ENCODE results near the gene FEV.

The FEV gene

DNA sequence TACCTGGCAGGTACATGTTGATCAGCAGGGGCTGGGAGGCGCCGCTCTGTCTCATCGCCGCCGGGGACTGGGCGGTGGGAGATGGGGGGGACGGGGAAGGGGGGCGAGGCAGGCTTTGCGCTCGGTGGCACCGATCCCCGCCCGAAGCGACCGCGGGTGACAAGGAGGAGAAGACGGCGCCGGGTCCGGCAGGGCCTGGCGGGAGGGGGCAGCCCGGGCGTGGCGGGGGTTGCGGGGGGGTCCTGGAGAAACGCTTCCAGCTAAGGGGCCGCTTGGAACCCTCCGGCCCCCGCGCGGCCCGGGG is at the start of gene FEV:
Gene FEV, minus strand, starts transcription at position 164 of the 304 bp plus-strand sequence. Its CDS starts 109 bp downstream, at position 55.
- DNase-seq: no peak

DNA sequence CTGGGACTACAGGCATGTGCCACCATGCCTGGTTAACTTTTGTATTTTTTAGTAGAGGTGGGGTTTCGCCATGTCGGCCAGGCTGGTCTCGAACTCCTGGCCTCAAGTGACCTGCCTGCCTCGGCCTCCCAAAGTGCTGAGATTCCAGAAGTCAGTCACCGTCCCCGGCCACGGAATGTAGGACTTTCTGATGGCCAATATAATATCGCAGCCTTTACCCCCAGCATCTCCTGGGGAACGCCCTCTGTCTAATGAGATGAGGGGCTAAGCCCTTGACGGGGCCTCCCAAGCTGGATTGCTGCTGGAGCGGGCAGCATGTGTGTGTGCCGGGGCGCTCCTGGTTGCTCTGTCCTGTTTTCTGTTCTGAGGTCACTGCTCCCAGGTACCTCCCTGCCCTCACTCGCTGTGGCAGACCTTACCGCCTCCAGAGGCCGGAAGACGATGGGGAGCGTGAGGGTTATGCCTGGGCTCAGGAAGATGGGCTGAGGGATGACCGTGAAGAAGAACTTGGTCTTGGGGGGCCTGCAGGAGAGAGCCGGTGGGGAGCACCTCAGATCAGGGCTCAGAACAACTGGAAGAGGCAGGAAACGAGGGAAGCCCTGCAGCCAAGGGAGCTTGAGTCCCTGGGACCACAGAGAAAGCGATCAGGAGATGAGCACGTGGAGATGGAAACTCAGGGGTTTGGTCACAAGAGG is 47.2 kb upstream of the FEV start:
- DNase-seq: no peak

DNA sequence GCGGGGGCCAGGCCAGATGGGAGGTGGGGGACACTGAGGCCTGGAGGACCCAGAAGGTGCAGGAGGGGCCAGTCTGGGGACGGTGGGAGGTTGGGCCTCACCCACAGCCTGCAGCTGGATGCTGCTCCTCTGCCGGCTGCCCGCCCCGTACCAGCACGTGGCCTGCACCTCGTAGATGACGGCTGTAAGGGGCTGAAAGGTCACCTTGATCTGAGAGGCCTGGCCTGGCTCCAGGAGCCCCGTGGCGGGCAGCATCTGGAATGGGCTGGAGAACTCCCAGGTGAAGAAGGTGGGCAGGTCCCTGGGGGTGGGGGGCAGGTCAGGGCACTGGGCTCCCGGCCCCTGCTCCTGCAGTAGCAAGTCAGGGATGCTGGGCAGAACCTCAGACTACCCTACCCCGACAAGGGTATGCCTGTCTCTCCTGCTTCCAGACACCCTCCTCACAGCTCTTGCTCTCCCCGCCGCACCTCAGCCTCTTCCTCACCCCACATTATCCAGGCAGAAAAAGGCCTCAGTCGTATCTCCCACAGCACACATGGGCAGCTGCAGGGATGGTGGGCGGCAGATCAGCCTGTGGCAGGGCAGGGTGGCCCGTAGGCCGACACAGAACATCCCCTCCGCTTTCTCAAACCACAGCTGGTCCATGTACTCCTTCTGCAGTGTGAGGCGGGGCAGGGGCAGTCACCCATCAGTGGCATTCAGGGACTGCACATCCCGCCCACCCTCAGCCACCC is 46.2 kb upstream of the FEV start:
- DNase-seq: no peak

DNA sequence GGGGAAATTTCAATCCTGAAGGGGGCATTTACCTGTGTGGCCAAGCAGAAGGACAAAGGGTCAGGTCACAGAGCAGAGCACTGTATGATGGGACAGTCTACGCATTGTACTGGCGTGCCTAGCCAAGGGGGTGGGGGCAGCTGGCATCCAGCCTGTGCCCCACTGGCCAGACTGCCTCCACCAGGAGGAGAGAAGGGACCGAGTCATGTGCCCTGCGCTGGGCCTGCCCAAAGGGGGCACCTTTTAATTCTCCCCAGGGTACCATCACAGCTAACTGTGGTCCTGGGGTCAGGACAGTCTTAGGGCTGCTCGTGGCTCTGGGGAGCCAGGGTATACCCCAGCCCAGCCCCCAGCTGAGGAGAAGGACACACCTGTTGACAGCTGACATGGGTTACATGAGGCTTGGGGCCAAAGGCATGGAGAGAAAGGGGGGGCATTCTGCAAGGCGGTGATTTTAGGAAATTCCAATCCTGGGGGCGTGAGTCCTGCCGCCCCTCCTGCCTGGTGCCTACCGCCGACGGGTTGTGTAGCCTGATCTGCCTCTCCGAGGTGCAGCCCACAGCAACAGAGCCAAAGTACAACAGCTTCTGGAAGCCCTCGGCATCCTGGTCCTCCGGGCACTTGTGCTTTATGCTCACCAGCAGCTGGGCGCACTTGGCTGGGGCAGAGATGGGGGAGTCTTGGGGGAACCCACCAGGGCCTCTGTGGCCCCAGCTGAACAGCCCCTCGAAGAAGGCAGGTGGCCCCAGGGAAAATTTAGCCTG is 45.4 kb upstream of the FEV start:
- no peak for DNase-seq

DNA sequence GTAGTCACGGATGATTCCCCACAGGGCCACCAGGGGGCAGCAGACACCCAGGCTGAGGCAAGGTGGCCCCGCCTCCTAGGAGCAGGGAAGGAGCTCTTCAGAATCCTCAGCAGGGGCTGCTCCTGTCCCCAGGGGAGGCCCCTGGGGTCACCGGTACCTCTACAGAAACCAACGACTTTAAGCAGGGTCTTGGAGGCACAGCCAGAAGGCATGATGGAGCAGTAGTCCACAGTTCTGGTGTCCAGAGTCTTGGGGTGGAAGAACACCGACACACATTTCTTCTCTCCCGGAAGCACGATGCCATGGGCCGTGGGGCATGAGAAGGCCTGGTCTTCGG is 44.8 kb upstream of the FEV start:
- peak; percentile 76 for DNase-seq

DNA sequence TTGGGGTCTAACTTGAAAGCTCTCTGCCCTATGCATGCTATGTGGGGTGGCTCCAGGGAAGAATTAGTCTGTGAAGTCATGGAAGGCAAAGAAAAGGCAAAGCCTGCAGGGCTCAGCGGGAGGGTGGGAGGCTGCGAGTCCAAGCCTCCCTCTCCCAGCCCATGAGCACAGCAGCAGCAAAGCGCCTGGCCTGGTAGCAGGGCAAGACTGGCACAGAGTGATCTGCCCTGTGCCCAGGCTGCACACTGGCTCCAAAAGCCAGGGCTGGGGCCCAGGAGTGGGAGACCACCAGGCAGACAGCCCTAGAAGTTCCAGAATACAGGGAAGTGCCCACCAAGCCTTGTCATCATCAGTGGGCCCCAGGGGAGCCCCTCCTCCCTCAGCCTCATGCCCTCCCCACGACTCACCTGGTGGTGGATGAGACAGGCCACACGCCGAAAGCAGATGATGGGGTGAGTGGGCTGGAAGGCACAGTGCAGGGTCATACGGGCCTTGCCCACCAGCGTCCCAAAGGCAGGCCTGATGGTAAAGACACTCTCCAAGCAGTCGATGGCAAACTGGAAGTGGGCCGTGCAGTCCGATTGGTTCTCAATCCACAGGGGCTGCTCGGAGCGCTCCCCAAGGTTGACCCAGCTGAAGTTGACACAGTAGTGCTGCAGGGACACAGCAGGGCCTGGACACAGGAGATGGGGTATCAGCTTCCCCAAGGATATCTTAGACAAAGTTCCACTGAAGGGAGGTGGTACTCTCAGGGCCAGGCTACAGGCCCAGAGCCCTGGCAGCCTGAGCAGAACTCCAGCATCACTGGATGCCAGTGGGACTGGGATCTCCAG is 44.2 kb upstream of the FEV start:
- DNase-seq: no peak

DNA sequence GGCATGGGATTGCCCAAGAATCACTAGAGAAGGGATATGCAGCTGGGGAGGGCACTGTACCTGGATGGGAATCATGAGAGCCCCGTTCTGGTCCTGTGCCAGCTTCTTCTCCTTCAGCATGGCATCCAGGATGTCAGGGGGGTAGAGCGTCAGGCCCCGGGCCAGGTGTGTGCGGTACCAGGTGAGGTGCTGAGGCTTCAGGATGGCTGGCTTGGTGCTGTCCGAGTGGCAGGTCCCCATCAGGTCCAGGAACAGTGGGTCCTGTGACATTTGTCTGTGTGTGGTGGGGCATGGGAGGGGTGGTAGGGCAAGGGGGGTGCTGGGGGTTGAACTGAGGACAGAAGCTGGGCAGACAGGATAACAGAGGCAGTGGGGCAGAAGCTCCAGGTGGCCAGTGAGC is 43.2 kb upstream of the FEV start:
- DNase-seq: no peak

DNA sequence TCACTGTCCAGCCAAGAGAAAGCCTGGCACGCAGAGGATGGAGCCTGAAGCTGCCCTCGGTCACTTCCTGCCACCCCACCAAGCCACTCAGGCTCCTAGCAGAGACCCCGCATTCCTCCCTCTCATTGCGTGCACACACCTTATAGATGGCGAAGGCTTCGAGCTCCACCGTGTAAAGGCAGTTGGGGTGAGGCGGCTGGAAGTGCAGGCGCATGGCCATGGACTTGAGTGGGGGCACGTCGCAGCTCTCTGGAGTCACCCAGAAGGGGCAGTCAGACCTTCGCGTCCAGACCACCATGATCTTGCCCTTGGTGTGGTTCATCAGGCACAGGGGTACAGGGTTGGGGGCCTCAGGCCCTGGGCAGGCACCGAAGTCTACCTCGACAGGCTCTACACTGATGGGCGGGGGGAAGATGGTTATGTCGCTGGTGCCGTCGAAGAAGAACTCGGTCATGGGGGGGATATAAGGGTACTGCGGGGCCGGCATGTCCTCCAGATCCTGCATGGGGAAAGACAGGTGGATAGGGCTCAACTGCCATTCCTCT is 42.6 kb upstream of the FEV start:
- no peak for DNase-seq

DNA sequence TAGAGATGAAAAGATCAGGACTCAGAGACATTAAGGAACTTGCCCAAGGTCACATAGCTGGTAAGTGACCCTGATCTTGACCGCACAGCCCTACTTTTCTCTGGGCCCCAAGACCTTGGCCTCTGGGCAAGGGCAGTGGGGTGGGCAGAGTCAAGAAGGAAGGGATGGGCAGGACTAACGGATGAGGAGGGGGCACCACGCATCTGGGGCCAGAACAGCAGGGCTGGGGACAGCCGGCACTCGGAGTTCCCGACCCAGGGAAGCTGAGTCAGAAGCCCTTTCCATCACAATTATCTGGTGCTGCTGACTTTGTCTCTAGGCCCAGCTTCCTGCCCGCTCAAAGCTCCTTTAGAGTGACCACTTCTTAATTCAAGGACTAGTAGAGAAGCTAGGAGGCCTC is 42.0 kb upstream of the FEV start:
- DNase-seq: no peak

DNA sequence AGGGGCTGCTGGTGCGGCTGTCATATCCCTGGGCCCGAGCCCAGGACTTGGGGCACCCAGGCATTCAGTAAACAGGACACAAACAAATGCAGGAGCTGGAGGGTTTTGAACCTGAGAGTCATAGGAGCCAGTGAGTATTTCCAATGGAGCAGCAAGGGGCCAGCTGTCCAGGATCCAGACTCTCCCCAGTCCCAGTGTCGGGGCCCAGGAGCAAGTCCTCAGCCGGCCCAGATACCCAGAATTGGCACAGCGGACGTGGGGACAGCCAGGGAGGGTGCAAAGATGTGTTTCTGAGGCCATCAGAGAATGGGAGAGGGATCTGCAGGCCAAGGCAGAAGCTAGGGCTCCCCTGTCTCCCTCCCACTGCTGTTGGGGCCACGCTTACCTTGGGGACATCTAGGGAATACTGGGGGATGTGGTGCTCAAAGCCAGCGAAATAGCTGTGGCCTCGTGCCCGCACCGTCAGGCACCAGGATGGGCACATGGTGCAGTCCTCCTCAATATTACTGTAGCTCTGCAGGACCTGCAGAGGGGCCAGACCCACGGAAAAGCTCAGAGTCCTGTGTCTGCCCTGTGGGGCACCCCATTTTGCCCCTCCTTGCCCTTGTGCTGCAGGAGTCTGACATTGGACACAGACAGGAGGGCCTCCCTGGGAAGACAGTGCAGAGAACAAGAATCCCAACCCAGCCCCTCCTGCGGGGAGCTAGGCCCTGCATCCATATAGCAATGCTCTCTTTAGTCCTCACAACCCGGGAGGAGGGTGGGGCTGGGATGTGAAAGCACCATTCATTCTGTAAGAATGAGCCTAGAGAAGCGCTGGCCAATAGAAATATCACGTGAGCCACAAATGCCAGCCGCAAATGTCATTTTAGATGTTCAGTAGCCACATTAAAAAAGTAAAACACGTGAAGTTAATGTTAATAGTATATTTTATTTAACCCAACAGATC is 40.9 kb upstream of the FEV start:
- DNase-seq: no peak

DNA sequence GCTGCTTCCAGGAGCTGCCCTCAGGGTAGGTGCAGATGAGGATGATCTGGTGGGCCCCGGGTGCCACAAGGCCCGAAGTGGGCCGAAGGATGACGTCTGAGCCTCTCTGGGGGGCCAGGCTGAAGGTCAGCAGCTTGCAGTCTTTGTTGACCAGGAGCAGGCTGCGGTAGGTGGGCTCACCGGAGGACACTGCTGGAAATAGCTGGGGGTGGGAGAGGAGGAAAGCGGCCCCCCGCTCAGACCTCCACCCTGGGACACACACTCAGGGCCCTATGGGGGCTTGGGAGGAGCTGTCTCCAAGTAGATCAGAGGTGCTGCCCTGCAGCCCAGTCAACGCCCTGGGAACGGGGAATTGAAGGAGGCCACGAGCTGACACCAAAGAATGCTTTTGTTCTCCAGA is 39.1 kb upstream of the FEV start:
- DNase-seq: no peak

DNA sequence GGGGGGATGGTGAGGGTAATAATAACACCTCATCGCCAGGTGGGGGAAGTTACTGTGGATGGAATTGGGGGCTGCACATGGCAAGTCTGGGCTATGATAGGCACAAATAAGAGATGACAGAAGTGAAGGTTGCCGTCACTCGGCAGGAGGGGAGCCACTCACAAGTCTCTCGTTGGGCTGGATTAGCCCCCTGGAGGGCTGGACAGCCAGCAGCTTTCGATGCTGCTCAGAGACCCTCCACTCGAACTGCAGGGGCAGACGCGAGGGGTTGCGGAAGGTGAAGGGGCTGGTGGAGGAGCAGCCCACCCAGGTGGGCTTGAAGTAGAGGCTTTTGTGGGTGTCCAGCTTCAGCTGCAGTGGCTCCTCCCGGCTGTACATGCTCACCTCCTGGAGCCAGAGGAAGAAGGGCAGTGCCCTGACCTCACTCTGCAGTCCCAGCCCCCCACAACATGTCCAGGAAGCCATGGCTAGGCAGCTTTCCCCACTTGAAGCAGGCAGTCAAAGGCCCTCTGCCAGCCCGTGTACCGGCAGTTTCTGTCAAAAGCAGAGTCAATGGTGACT is 38.1 kb upstream of the FEV start:
- no peak for DNase-seq

DNA sequence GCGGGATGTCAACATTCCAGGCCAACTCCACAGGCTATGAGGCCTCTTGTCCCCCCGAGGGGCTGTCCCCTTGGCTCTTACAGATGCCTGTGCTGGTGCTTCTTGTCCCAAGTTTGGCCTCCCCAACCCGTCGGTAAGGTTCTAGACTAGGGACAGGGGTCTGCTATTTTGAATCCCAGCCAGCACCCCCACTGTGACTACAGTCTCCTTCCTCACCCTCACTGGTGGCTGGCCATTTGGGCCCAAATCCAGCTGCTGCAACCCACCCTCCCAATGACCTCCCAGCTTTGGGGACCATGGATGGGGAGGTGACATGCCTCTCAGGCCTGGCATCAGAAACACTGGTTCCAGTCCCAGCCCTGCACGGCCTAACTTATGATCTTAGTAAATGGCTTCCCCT is 37.6 kb upstream of the FEV start:
- DNase-seq: no peak

DNA sequence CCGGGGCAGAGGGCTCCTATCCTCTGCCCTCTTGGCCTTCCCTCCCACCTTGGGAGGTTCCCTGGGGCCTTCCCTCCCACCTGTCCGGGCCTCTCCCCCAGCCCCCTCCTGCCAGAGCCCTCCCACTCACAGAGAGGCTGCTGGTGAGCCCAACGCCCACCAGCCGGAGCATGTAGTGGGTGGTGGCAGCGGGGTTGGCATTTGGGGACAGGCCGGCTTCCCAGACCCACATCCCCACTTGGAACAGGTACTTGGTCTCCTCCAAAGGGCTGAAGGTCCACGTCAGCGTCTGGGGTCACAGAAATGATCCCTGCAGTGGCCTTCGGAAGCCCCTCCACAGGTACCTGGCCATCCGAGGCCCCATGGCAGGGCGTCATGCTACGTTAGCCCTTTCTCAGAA is 37.1 kb upstream of the FEV start:
- no peak for DNase-seq

DNA sequence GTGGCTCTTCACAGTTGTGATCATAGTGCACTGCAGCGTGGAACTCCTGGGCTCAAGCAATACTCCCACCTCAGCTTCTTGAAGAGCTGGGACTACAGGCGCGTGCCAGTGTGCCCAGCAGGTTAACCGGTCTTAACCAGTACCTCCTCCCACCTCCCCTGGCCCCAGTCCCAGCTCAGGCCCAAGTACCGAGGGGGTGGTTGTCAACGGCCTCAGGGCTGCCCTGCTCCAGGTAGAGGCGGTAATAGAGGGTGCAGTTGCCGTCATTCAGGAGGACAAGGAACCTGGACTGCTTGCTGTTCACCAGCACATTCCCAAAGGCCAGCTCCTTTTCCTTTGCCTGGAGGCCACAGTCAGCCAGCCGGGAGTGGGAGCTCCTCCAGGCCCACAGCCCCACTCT is 36.6 kb upstream of the FEV start:
- no peak for DNase-seq

DNA sequence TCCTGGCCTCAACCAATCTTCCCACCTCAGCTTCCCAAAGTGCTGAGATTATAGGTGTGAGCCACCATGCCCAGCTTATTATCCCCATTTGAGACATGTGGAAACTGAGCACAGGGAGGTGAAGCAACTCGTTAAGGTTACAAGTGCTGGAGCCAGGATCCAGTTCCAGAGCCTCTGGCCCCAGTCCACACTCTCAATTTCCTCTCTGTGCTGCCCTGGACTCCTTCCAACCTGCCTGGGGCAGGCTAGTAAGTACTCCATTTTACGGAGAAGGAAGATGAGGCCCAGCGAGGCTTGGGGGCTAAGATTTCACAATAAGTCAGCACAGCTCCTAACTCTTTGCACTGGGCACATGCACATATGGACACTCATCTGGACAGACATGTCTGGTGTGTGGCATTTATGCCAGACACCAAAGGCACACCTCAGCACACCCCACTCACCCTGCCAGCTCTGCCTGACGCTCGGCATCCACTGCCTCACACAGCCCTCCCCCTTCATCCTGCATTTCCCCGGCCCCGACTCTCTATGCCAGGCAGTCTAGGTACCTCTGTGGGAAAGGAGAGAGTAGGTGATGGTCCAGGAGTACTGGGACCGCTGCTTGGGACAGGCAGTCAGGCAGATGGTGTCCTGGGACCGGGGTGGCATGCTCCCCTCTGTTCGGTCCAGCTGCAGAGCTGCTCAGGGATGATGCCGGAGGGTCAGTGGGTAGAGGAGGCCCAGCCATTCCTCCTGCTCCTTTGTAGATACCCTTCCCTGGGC is 35.8 kb upstream of the FEV start:
- no peak for DNase-seq

DNA sequence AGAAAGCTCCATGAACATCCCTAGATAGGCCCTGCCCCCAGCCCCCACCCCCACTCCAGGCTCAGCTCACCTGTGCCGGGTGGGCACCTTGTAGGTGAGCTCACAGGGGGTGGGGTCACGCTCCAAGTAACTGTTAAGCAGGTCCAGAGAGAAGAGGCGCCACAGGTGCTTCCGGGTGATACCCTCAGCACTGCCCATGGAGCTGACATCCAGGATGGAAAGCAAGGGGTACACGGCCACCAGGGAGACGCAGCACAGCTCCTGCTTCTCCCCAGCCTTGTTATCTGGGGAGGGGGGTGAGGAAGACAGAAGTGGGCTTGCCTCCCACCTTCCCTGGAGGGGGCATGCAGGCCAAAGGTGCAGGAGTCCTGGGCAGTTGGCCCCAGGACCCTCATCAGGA is 34.5 kb upstream of the FEV start:
- no peak for DNase-seq

DNA sequence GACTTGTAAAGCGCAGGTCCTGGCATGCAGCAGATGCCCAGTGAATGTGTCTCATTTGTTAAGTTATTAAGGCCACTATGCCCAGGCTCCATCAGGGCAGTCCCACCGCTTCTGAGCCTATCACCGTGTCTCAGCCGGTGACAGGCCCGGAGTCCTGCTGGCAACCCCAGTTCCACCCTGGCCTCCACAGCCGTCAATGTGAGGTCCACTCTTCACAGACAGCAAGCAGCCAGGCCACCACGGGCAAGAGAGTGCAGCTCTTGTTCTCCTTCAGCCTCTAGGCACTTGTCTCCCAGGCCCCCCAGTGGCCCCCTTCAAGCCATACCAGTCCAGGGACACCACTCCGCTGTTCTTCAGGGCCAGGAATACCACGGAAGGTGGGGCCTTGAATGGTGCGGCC is 33.7 kb upstream of the FEV start:
- no peak for DNase-seq

DNA sequence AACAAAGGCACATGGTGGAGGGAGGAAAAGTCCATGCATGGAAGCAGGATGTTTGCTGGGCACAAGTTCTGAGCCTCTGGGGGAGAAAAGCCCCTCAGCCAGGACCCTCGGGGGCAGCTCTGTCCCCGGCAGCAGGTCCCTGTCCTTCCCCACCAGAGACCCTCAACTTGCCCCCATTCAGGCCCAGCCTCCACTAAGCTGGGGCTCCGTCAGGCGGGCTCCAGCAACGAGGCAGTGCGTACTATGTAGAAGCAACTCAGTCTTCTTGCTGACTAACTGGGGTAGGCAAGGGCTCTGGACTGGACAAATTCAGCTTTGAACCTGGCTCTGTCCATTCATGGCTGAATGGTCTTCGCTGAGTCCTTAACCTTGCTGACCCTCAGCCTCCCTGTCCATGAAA is 33.3 kb upstream of the FEV start:
- no peak for DNase-seq

DNA sequence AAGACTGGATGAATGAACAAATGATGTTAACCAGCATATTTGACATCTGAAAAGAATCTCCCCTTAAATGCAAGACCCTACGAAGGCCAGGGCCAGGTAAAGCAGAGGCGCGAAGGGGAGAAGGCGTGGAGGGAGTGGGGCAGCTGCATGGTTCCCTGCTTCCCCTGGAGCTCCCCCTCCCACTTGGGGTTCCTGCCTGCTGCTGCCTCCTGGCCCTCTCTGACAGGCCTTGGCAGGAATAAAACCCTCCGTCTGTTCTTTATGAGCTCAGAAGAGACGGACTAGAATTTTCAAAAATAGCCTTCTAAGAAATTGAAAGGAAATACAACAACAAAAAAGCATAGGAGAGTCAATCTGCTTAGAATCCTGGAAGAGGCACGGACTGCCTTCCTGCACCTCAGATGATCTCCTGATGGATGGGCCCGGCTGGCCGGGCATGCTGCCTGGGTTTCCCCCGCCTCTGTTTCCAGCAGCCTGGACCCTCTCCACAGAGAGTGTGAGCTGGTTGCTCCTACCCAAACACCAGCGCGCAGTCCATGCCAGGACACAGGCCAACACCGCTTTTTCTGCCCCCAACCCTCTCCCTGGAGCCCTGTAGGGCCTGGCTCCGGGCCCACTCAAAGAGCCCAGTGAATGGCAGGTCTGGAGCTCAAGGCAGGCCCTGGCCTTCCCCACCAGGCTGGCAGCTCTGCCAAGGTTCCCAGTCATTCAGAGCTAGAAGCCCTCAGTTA is 32.4 kb upstream of the FEV start:
- DNase-seq: no peak

Measured in activated naive CD4-positive, alpha-beta T cell treated with Interleukin-2 at 50 U/mL for 16 hours (primary cell).